GM12873 (cell line): Measurements from ENCODE around the gene SDK2.

Experiments
- CTCF ChIP-seq: IDR thresholded peaks from 2 replicates; pipeline ENCODE4 v1.5.1; 2012; ENCODE audit warnings: low read depth, mild to moderate bottlenecking, moderate library complexity, low read length, control low read depth; ENCODE audit not compliant: insufficient read depth; ENCODE audit errors: missing control alignments

Gene SDK2

GRCh38 chr17:73342050-73342522 is 302.2 kb downstream of the SDK2 start:
- no peak for TF ChIP-seq CTCF

GRCh38 chr17:73341350-73342049 is 302.7 kb downstream of the SDK2 start:
- TF ChIP-seq CTCF, result no peak

- TF ChIP-seq CTCF, result no peak
Observed at GRCh38 chr17:73340093-73340596, 304.1 kb downstream of the SDK2 start.

GRCh38 chr17:73338566-73339197 is 305.6 kb downstream of the SDK2 start:
- no peak for TF ChIP-seq CTCF

GRCh38 chr17:73338050-73338521 is 306.2 kb downstream of the SDK2 start:
- no peak for TF ChIP-seq CTCF

- TF ChIP-seq CTCF, result no peak
Observed at GRCh38 chr17:73337330-73337710, 306.9 kb downstream of the SDK2 start.
